CD4-positive, alpha-beta memory T cell (primary cell): ENCODE data around the gene YDJC. TPM values are rescaled to one million over a fixed set of nuclear protein-coding genes. Genes with fewer than 3 reads are reported as not detected.
"Not testable (repeated sequence)": the region's sequence is repeated elsewhere in the genome, so short reads cannot be mapped to it uniquely, and the experiment has no call there.

ENCODE experiments used
- CTCF ChIA-PET: fragments of 350-600 bp; sonication (Branson Sonifier 250); formaldehyde crosslinking; loops from one replicate; lab custom pipeline; 2021; ENCODE audit warnings: inconsistent platforms; ENCODE audit not compliant: partially characterized antibody; lab: Charles Lee
- POLR2A ChIA-PET: fragments of 350-600 bp; sonication (Branson Sonifier 250); formaldehyde crosslinking; loops from one replicate; lab custom pipeline; 2021; ENCODE audit not compliant: partially characterized antibody; lab: Charles Lee
- DNase-seq, 5 donors: peaks; one replicate each; pipeline versions ENCODE4 v3.0.0 to v3.0.0-alpha.2; 2020 to 2022; ENCODE audit warnings: mixed read lengths in 1 of 5
- H3K27ac ChIP-seq: one replicate; pipeline ENCODE4 v1.7.0; 2013; ENCODE audit warnings: low read depth, low read length
- H3K27me3 ChIP-seq: 2 replicates; pipeline ENCODE4 v1.7.0; 2013; ENCODE audit warnings: mild to moderate bottlenecking, low read length, moderate library complexity; ENCODE audit not compliant: insufficient read depth
- H3K36me3 ChIP-seq: 2 replicates; pipeline ENCODE4 v1.7.0; 2013; ENCODE audit warnings: mild to moderate bottlenecking, low read length, moderate library complexity; ENCODE audit not compliant: insufficient read depth
- H3K4me1 ChIP-seq: 2 replicates; pipeline ENCODE4 v1.7.0; 2013; ENCODE audit warnings: mild to moderate bottlenecking, low read length, moderate library complexity; ENCODE audit not compliant: insufficient read depth
- H3K4me3 ChIP-seq, 2 donors: one replicate each; pipeline ENCODE4 v1.7.0; 2013; ENCODE audit warnings: low read length in 2 of 2, mild to moderate bottlenecking in 1 of 2
- H3K9me3 ChIP-seq, 2 donors: one replicate each; pipeline ENCODE4 v1.7.0; 2013; ENCODE audit warnings: low read length in 2 of 2, control low read depth in 1 of 2; ENCODE audit not compliant: control insufficient read depth in 1 of 2
- H3K27ac Mint-ChIP-seq, 7 donors: one replicate each; pipeline ENCODE4 v1.8.0; 2020 to 2021; ENCODE audit warnings: mixed read lengths in 7 of 7, mild to moderate bottlenecking in 6 of 7, inconsistent platforms in 3 of 7, moderate library complexity in 3 of 7
- H3K27me3 Mint-ChIP-seq, 2 donors: one replicate each; pipeline ENCODE4 v1.8.0; 2020 to 2021; ENCODE audit warnings: mixed read lengths in 2 of 2
- H3K36me3 Mint-ChIP-seq, 2 donors: one replicate each; pipeline ENCODE4 v1.8.0; 2020 to 2021; ENCODE audit warnings: mixed read lengths in 2 of 2, inconsistent platforms in 1 of 2, mild to moderate bottlenecking in 1 of 2
- H3K4me1 Mint-ChIP-seq, 4 donors: one replicate each; pipeline ENCODE4 v1.8.0; 2020 to 2021; ENCODE audit warnings: mixed read lengths in 4 of 4, mild to moderate bottlenecking in 1 of 4
- H3K4me3 Mint-ChIP-seq, 8 donors: one replicate each; pipeline ENCODE4 v1.8.0; 2020 to 2021; ENCODE audit warnings: mixed read lengths in 8 of 8, mild to moderate bottlenecking in 7 of 8, moderate library complexity in 6 of 8, inconsistent platforms in 3 of 8
- H3K9me3 Mint-ChIP-seq, 8 donors: one replicate each; pipeline ENCODE4 v1.8.0; 2020 to 2021; ENCODE audit warnings: mixed read lengths in 8 of 8, mild to moderate bottlenecking in 5 of 8, inconsistent platforms in 3 of 8, moderate library complexity in 1 of 8
- intact Hi-C: fragments of 100-400 bp; cut with micrococcal nuclease; formaldehyde crosslinking; loops from one replicate; pipeline ENCODE4 v1.15.1; 2023
- polyA plus RNA-seq, 2 donors: library from polyadenylated mRNA; unstranded; fragments of 300-500 nt; fragmentation: Illumina TruSeq; gene quantifications; one replicate each; pipeline ENCODE4 v1.2.3, GENCODE V29; 2021
- total RNA-seq, 2 experiments: library from RNA; stranded (reverse); gene quantifications; one replicate each; pipeline ENCODE4 v1.2.3, GENCODE V29; 2021

YDJC gene
- total and polyA plus RNA-seq, 4 experiments from 2014 or later, result 45.7 to 52.8 (median 46.7) TPM

GRCh38 chr22:21622011-21622918, 7.6 kb downstream of the YDJC start:
- peaks cover 35% of the 10 kb centered on the region for H3K36me3 ChIP-seq

GRCh38 chr22:21621025-21621424, 8.8 kb downstream of the YDJC start:
- H3K4me1 Mint-ChIP-seq, result peaks cover 11 to 42% (median 16%) of the 10 kb centered on the region in 4 donors
- ChIA-PET POLR2A (interaction anchor here (2.1 kb wide), 1 partner anchor 9 kb away, joined by 8 read pairs; the partner anchor contains the start of gene YDJC), CTCF (interaction anchor here (1.0 to 2.0 kb wide), 2 partner anchors 21 to 26 kb away, joined by 4 to 5 read pairs; partner anchors contain the start of gene SDF2L1)
- no peaks in the 10 kb centered on the region for H3K27me3 Mint-ChIP-seq
- no peak for DNase-seq
- Histone ChIP-seq H3K9me3 (no peaks in the 10 kb centered on the region), H3K27ac (no peak overlapping the region), H3K36me3 (peaks cover 28% of the 10 kb centered on the region), H3K4me1 (peaks cover 20% of the 10 kb centered on the region), H3K27me3 (no peaks in the 10 kb centered on the region), H3K4me3 (no peak overlapping the region)
- intact Hi-C loops, result no loop called here
- peaks cover 8 to 37% of the 10 kb centered on the region in 2 donors for H3K36me3 Mint-ChIP-seq
- no peaks in the 10 kb centered on the region for H3K9me3 Mint-ChIP-seq
- no peak overlapping the region for H3K4me3 Mint-ChIP-seq
- peak overlapping the region in 3 of 7 donors; percentile 12 to 42 (median 17) for H3K27ac Mint-ChIP-seq

More at GRCh38 chr22:21622011-21622918, 7.6 kb downstream of the YDJC start:
- H3K4me3 Mint-ChIP-seq, result no peak overlapping the region
- Histone ChIP-seq H3K9me3 (no peaks in the 10 kb centered on the region), H3K27me3 (no peaks in the 10 kb centered on the region), H3K4me3 (no peak overlapping the region), H3K4me1 (peaks cover 32% of the 10 kb centered on the region), H3K27ac (no peak overlapping the region)
- no peaks in the 10 kb centered on the region for H3K27me3 Mint-ChIP-seq
- peaks cover 18 to 50% (median 23%) of the 10 kb centered on the region in 4 donors for H3K4me1 Mint-ChIP-seq
- no peak for DNase-seq
- intact Hi-C loops, result no loop called here
- peak overlapping the region in 2 of 7 donors; percentile 21 to 41 for H3K27ac Mint-ChIP-seq
- peaks cover 8 to 44% of the 10 kb centered on the region in 2 donors for H3K36me3 Mint-ChIP-seq
- POLR2A ChIA-PET, result interaction anchor here (1.6 kb wide), 1 partner anchor 20 kb away, joined by 6 read pairs; the partner anchor contains the start of gene SDF2L1
- no peaks in the 10 kb centered on the region for H3K9me3 Mint-ChIP-seq
- CTCF ChIA-PET, result interaction anchor here (0.9 to 3.9 kb wide), 3 partner anchors 9 to 24 kb away, joined by 4 to 27 read pairs (median 10); no protein-coding TSS in a partner anchor

- H3K4me1 ChIP-seq, H3K9me3 Mint-ChIP-seq, H3K27me3 Mint-ChIP-seq, H3K4me3 ChIP-seq, intact Hi-C loops, H3K27ac ChIP-seq, H3K4me3 Mint-ChIP-seq, DNase-seq, H3K27me3 ChIP-seq, H3K9me3 ChIP-seq: not testable (repeated sequence)
- Mint-ChIP-seq H3K4me1 (peaks cover 10 to 37% (median 12%) of the 10 kb centered on the region in 4 donors), H3K27ac (peak overlapping the region in 1 of 7 donors; percentile 79), H3K36me3 (peaks cover 6 to 38% of the 10 kb centered on the region in 2 donors)
- peaks cover 37% of the 10 kb centered on the region for H3K36me3 ChIP-seq
- CTCF ChIA-PET, result interaction anchor here (0.9 to 4.5 kb wide), 6 partner anchors 8 to 29 kb away, joined by 4 to 13 read pairs (median 8); no protein-coding TSS in a partner anchor
- POLR2A ChIA-PET, result interaction anchor here (2.5 kb wide), 1 partner anchor 24 kb away, joined by 7 read pairs; the partner anchor contains the start of gene SDF2L1
Observed at GRCh38 chr22:21617337-21617736, 12.5 kb downstream of the YDJC start.

- no peaks in the 10 kb centered on the region for H3K27me3 ChIP-seq
- Mint-ChIP-seq H3K4me3 (no peak overlapping the region), H3K27ac (peak overlapping the region in 3 of 7 donors; percentile 17 to 60 (median 26)), H3K9me3 (no peaks in the 10 kb centered on the region), H3K27me3 (no peaks in the 10 kb centered on the region), H3K36me3 (peaks cover 6 to 43% of the 10 kb centered on the region in 2 donors), H3K4me1 (peaks cover 10 to 38% (median 17%) of the 10 kb centered on the region in 4 donors)
- H3K4me1 ChIP-seq, result peaks cover 4% of the 10 kb centered on the region
- no peak overlapping the region for H3K4me3 ChIP-seq
- H3K9me3 ChIP-seq, result no peaks in the 10 kb centered on the region
- no peak overlapping the region for H3K27ac ChIP-seq
- H3K36me3 ChIP-seq, result peaks cover 33% of the 10 kb centered on the region
- DNase-seq, result no peak
- intact Hi-C loops, result no loop called here
- CTCF ChIA-PET, result interaction anchor here (1.5 to 4.5 kb wide), 4 partner anchors 10 to 31 kb away, joined by 6 to 13 read pairs (median 10); no protein-coding TSS in a partner anchor
- POLR2A ChIA-PET, result interaction anchor here (1.2 to 1.5 kb wide), 2 partner anchors 9 to 14 kb away, joined by 4 to 5 read pairs; no protein-coding TSS in a partner anchor
Observed at GRCh38 chr22:21615731-21616130, 14.1 kb downstream of the YDJC start.

GRCh38 chr22:21613553-21614233, 16.1 kb downstream of the YDJC start:
- H3K4me1 ChIP-seq, result no peaks in the 10 kb centered on the region
- no peaks in the 10 kb centered on the region for H3K9me3 Mint-ChIP-seq
- H3K36me3 ChIP-seq, result peaks cover 33% of the 10 kb centered on the region
- no peaks in the 10 kb centered on the region for H3K27me3 ChIP-seq
- peak overlapping the region in 5 of 7 donors; percentile 47 to 87 (median 66) for H3K27ac Mint-ChIP-seq
- DNase-seq, result no peak
- no peak overlapping the region for H3K4me3 ChIP-seq
- no peaks in the 10 kb centered on the region for H3K27me3 Mint-ChIP-seq
- CTCF ChIA-PET, result interaction anchor here (1.1 to 4.5 kb wide), 4 partner anchors 12 to 33 kb away, joined by 4 to 13 read pairs (median 6); no protein-coding TSS in a partner anchor
- no peak overlapping the region for H3K27ac ChIP-seq
- no peaks in the 10 kb centered on the region for H3K9me3 ChIP-seq
- H3K4me3 Mint-ChIP-seq, result no peak overlapping the region
- peaks cover 6 to 49% of the 10 kb centered on the region in 2 donors for H3K36me3 Mint-ChIP-seq
- POLR2A ChIA-PET, result interaction anchor here (1.7 kb wide), 1 partner anchor 16 kb away, joined by 5 read pairs; the partner anchor contains the start of gene YDJC
- intact Hi-C loops, result no loop called here
- H3K4me1 Mint-ChIP-seq, result peaks cover 10 to 45% (median 21%) of the 10 kb centered on the region in 4 donors

GRCh38 chr22:21612858-21613257, 17.0 kb downstream of the YDJC start:
- Histone ChIP-seq H3K4me1 (peaks cover 4% of the 10 kb centered on the region), H3K9me3 (no peaks in the 10 kb centered on the region), H3K4me3 (no peak overlapping the region), H3K36me3 (peaks cover 33% of the 10 kb centered on the region), H3K27me3 (no peaks in the 10 kb centered on the region), H3K27ac (no peak overlapping the region)
- no peak for DNase-seq
- Mint-ChIP-seq H3K9me3 (no peaks in the 10 kb centered on the region), H3K4me3 (no peak overlapping the region), H3K27me3 (no peaks in the 10 kb centered on the region), H3K36me3 (peaks cover 6 to 50% of the 10 kb centered on the region in 2 donors), H3K4me1 (peaks cover 10 to 45% (median 23%) of the 10 kb centered on the region in 4 donors), H3K27ac (peak overlapping the region in 2 of 7 donors; percentile 4 to 87)
- ChIA-PET POLR2A (interaction anchor here (1.7 kb wide), 1 partner anchor 16 kb away, joined by 5 read pairs; the partner anchor contains the start of gene YDJC), CTCF (interaction anchor here (2.3 kb wide), 1 partner anchor 16 kb away, joined by 8 read pairs; no protein-coding TSS in a partner anchor)
- intact Hi-C loops, result no loop called here
